HG03097 (cell line): ENCODE data around the gene EDEM1.
"Not testable (repeated sequence)": the region's sequence is repeated elsewhere in the genome, so short reads cannot be mapped to it uniquely, and the experiment has no call there.

Source experiments
- ATAC-seq: cut with Tn5 transposase; IDR thresholded peaks from one replicate; pipeline ENCODE4 v1.9.1; 2021; ENCODE audit not compliant: unreplicated experiment, low FRiP score

EDEM1 gene

DNA sequence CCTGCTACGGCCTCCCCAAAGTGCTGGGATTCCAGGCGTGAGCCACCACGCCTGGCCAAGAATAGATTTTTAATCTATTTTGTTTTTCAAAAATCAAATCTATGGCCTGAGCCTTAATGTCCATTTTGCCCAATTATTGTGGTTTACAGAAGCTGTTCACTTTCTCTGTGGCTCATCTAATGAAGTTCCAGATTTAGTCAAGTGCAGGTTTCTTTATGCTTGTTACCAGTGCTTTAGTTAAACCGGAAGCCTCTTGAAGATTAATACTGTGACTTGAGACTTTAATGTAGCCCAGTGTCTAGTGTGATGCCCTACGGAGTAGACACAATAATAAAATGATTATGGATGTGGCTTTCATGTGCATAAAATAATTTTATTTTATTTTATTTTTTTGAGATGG is 16.5 kb upstream of the EDEM1 start:
- ATAC-seq: no peak

DNA sequence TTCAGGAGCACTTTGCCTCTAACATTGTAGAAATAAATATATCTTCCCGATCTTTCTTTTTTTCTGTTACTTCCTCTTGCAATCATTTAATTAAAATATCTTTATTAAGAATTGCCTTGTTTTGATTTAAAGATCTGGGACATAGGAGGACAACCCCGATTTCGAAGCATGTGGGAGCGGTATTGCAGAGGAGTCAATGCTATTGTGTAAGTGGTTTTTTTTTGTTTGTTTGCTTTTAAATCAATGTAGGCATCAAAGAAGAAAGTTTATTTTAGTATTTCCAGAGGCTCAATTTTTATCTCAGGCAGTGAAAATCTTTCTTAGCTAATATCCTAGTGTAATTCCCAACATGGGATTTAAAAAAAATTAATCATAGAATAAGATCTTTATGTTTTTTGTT is 15.5 kb upstream of the EDEM1 start:
- ATAC-seq: no peak

DNA sequence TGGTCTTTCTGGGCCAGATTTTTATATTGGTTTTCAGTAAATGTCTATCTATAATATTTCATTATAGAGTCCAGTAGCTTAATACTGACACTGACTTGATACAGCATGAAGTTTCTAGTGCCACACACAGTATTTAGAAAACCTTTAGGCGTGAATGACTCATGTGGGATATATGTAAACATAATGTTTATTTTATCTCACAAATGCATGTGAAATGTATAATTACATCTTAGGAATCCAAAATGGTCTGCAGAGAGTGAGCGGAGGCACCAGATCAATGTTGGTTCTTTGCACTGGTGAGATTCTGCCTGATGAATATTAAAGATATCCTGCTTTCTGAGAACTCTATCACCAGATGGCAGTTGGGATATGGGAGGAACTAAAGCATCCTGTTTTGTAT is 8.5 kb upstream of the EDEM1 start:
- ATAC-seq: not testable (repeated sequence)

DNA sequence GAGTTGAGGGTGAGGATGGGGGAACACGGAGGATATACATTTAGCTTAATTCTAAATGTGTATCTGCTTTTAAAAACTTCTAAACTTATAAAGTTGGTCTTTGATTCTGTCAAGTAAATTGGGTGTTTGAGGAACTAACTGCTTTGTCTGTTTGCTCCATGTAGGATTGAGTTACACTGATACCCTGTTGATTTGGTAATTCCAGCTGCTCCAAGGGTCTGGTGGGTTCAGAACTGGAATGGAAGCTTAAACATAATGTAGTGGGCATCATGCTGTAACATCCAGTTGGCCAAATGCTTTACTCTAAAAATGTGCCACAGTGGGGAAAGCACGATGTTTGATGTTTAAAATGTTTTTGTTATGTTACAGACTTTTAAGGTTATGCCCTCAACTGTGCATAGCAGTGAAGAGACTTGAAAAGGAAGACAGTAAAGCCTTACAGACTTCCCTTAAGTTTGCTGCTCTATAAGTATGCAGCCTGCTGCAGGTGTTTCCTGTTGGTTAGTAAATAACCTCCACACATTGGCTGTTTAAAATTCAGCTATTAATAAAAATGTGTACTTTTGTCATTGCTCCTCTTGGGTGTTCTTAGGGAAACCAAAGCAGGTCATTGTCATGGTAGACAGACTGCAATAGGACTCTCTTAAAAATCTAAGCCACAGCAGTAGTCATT is 5.9 kb upstream of the EDEM1 start:
- ATAC-seq: peak; percentile 59

DNA sequence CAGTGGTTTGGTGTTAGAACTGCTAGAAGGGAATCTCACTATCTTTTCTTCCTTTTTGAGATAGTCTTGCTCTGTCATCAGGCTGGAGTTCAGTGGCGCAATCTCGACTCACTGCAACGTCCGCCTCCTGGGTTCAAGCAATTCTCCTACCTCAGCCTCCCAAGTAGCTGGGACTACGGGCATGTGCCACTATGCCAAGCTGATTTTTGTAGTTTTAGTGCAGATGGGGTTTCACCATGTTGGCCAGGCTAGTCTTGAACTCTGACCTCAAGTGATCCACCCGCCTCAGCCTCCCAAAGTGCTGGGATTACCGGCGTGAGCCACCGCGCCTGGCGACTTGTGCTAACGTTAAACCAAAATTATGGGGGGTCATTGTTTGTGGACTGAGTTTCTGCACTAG is 3.8 kb upstream of the EDEM1 start:
- not testable (repeated sequence) for ATAC-seq

DNA sequence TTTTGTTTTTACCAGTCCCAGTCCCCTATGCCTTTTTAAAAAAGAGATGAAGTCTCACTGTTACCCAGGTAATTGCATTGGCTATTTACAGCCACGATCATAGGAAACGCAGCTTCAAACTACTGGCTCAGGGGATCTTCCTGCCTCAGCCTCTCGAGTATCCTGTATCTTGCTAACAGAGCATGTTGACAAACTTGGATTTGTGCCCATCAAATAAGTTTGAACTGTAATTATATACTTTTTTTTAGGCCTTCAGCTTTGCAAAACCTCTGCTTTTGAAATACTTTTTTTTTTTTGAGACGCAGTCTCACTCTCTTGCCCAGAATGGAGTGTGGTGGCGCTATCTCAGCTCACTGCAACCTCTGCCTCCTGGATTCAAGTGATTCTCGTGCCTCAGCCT is 3.0 kb upstream of the EDEM1 start:
- no peak for ATAC-seq

DNA sequence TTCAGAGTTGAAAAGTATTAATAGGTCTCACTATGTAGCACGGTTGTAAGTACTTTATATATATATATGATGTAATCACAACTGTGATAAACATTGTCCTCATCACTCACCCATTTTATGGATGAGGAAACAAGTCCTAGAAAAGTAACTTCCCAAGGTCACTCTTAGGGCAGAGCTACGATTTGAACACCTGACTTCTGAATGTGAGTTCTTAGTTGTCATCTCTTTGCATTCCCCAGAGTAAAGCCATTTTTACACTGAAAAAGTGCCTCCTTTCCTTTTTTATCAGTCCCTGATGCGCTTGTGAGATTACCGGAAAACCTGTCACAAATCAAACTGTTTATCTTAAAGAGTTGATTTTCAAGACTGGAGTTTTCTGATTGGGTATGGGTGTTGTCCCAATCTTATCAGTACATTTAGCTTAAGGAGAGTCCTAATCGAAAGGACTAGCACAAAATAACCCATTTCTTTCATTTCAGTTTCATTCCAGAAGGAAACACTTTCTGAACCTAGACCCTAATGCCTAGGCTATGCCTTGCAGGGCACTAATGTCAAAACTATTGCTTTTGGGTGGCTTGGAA is 2.3 kb upstream of the EDEM1 start:
- no peak for ATAC-seq

DNA sequence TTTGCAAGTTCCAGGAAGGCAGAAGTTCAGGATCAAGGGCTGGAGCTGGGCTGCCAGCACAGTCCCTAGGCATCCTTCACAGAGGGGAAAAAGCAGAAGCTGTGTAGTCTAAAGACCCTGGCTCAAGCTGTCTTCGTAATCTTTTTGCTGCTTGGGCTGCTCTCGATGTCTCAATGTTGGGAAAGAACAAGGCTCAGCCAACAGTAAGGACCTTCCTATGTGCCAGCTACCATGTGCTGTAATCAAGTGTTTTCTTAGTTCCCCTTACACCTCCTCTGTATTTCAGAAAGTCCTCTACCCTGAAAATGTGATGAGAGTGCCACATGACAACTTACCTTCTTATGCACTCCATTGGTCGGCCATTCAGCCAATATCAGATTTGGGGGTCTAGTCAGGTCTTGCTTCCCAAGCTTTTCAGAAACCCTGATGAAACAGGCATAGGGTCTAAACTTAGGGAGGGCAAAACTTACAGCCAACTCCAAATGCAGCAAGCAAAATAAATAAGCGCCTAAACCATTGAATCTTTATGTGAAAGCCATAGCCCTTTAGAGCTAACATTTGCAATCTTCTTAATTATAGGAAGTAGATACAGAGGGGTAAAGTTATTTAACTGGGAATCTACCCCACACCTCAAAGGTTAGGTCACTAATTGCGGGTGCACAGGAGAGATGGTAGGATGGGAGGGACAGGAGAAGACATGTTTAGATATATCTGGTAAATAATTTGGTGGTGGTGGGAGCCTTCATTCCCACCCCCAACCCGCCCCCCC is 1.2 kb upstream of the EDEM1 start:
- ATAC-seq: no peak

DNA sequence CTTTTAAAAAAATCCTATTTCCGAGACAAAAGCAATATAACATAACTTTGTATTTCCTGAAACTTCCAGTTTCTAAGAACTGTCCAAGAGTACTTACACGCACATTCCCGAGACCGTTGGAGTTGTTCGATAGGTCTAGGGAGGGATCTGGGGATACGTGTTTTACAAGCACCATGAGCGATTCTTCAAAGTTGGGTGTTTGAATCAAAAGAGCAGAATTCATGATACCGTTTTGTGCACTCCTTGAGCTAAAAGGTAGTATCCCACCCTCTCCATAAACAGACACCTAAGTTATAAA is 700 bp upstream of the EDEM1 start:
- no peak for ATAC-seq

DNA sequence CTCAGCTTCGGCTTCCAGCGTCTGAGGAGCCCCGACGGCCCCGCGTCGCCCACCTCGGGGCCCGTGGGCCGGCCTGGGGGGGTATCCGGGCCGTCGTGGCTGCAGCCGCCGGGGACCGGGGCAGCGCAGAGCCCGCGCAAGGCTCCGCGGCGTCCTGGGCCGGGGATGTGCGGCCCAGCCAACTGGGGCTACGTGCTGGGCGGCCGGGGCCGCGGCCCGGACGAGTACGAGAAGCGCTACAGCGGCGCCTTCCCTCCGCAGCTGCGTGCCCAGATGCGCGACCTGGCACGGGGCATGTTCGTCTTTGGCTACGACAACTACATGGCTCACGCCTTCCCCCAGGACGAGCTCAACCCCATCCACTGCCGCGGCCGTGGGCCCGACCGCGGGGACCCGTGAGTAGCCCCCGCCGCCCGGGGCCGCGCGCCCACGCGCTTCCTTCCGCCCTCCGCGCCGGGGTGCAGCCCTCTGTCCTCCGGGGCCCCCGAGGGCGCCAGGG is 462 bp downstream of the EDEM1 start:
- ATAC-seq: peak; percentile 12

DNA sequence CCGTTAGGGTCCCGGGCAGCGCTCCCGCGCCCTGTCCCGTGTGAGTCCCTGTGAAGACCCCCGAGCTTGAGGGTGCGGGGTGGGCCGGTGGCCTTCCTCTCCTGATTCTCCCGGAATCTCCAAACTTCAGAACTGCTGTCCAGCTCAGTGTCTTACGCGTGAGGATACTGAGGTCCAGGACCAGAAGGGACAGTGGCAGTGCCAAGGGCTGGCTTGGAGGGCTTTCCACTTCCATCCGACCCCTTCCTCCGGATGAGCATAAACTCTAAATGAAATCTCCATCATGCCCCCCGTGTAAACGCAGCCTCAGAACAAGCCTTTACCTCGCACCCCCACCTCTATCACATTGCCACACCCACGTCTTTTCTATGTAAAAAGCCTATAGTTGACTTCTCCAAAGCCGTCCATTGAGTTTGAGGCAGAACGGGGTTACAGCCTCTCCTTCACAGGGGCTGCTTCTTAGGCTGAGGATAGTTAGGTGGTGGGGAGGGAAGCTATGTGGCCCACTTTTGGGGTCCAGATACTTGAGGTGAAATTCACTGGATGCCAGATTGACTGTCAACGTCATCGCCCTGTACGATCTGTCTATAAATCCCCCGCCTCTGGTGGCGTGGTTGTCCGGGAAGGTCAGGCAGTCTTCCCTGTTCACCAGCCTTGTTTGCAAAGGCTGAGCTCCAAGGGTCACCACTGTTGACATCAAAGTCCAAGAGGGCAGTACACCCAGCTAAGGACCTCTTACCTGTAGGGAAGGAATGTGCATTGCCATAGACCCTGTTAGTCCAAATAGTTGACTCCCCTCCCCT is 1.1 kb downstream of the EDEM1 start:
- ATAC-seq: no peak

DNA sequence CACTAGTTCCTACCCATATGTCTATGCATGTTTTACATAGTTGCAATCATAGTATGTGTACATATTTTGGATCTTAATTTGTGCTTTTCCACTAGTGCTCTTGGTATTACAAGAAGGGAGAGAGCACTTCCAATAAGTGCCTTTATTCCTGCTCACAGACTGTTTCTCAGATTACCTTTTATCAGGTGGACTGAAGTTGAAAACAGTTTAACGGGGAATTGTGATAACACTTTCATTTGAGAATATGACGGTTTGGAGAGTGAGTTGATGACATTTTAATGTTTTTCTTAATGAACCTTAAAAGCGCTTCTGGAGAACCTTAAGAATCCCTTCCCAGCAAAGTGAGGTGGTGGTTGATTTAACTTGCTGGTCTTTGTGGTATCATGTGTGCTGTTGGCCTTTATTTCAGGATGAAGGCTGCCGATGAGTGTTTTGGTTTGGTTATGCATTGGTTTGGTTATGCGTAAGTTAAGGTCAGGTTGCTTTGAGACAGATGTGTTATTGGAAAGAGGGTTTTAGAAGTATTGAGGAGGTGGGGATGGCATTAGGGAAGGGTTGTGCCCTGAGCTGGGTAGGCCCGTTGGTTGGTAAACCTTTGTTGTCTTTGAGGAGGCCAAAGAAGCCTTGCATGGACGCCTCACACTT is 2.8 kb downstream of the EDEM1 start:
- no peak for ATAC-seq

DNA sequence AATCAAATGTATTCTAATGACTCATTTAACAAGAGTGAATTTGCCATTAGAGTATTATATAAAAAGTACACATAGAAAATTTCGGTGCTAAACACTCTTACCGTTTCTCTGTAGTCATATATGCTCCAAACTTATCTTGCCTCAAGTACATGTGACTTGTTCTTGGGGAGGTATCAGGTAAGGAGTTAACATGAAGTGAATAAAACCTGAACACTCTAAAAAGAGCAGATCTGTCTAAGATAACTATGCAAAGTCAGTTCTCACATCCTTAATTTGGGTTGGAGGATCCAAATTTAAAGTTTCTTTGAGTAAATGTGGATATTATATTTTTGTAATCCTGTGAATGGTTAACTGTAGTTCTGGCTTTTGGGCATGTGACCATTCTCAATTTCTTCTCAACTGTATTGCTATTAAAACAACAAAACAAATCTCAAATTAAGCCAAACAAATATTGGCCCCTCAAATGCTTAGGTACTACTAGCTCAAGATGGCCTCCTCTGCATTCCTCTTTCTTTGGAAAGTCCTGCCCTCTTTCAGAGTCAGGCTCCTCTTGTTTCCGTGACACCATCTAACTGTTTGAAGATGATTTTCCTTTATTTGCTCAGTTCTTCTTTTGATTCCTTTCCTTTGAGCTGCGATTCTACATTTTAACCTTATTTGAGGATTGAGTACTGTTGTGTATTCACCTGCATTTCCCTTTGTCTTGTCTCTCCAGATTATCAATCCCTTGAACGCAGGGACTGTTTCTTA is 4.2 kb downstream of the EDEM1 start:
- ATAC-seq: no peak

DNA sequence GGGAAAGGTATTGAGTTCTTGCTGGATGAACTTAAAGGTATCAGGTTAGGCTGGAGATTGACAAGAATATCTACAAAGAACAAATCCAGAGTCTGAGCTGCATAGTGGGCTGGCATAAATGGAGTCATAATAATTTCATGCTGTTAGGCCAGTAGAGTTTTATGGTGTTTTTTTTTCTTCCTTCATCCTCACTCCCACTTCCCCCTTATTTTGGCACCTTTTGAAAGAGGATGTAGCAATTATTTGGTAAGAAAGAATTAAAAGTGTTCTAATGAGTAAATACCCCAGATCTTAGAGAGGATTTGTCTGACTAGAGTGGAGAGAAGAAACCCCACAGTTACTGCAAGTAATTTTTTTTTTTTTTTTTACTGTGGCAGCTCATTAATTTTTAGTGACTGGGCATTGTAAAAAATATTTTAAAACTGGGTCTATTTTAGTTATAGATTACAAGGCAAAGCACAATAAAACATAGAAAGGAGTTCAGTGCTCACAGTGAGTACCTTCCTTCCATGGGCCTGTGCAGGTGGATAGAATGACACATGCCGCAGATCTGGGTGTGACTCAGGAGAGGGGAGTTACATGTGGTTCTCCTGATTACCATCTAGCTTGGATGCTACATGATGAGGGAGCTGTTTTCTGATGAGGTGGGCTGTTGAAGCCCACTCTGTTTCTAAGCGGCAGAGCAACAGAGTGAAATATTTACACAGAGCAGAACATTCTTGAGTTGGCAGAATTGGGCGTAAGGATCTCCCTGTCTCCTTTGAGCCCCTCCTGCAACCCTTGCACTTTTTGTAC is 5.3 kb downstream of the EDEM1 start:
- ATAC-seq: no peak

DNA sequence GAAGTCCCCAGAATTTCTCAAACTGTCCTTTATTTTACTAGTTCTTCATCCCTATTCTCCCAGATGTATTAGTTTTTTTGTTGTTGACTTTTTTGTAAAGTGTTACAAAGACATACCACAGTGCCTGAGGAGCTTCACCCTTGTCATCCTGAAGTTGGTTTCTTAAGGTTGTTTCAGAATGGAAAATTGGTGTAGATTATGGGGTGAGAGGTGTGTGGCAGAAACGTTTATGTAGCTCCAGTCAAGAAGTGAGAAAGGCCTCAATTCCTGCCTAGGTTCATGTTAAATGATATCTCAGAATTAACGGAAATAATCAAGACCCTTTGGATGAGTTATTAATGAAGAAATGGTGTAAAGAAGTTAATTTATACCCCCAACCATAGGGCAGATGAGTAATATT is 6.8 kb downstream of the EDEM1 start:
- no peak for ATAC-seq

DNA sequence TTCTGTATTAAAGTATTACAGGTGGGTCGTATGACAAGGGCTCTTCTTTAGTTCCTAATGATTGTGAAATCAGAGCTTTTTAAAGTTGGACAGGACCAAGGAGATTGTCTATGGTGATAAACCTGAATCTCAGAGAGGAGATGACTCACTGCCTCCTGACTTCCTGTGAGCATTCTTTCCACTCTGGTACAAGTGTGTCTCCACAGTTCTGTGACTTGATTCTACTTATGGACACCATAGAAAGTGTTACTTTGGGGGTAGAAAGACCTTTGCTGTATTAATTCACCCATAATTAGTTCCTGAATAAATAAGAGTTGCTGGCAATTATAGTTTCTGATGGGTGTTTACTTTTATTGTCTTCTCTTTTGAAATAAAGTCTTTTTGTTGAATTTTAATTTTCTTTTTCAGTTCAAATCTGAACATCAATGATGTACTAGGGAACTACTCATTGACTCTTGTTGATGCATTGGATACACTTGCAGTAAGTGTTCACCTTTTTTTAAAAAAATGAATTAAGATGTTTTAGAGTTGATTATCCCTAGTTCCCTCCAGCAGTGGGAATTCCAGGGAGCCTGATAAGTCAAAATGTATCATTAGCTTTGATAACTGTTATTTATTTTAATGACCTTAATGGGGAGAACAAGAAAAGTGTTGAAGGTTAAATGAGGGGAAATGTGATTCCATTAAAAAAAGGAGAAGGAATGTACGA is 7.4 kb downstream of the EDEM1 start:
- ATAC-seq: peak; percentile 32

DNA sequence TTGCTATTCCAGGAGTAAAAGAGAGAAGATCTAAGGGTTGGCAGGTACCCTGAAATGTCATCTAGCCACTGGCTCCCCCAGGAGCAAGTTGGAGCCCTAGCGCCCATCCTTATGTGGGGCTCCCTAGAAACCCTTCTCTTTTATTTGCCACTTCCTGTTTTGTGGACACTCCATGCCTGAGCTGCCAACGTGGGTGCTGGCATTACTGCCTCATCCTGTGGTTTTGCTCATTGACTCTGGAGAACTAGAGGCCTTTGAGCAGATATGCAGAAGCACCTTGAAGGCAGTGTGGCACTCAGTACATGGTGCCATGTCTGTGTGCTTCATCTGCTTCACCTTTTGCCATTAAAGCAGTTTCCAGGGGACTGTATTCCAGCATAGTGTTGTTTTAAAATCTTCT is 8.1 kb downstream of the EDEM1 start:
- ATAC-seq: no peak

DNA sequence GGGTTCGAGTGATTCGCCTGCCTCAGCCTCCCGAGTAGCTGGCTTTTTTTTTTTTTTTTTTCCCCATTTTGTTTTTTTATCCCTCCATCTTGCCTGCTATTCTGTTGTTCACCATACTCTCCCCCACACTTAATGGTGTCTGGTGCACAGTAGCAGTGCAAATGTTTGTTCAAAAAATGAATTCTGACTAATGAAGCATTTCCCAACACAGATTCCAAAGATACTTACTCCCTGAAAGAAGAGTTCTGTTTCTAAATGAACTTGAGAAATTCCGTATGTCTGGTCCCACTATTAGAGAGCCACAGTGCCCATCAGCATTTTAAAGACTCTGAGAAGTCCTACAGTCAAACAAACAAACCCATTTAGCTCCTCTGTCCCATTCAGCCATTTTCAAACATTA is 9.5 kb downstream of the EDEM1 start:
- ATAC-seq: no peak
